Hematopoietic multipotent progenitor cell treated with erythropoietin and hydrocortisone succinate and interleukin-3 and kit ligand, for 4 days (in vitro differentiated cells): Measurements from ENCODE around the gene BICDL1.

Experiments used
- DNase-seq: peaks from one replicate; pipeline ENCODE4 v3.0.0-alpha.2; 2015

BICDL1 gene

DNA sequence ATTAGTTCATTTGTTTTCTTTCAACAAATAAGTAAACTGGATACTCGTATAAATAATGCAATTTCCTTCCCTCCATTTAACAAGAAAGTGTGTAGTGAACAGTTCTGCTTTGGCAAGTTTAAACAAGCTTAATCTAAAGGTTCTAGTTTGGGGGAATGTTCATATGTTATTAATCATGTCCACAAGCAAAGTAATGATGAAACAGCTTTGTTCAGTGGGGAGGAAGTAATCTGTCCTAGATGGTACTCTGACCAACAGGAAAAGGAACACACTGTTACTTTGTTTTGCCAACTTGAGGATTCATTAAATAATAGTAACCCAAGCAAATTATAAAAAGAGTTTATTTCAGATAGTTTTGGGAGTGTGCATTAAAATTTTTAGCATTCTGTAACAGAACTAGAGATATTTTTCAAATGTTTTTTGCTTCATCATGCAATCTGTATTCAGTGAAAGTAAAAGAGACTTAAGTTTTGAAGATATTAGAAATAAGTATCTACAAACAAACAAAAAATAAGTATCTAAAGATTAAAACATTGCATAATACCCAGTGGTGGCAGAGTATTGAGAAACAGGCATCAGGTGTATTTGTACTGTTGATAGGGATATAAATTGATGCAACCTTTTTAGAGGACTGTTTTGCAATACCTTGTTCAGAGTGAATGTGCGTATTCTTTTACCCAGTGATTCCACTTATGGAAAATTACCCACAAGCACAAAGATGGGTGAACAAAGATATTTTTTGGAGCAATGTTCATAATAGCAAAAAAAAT is 66.4 kb downstream of the BICDL1 start:
- peak; percentile 5 for DNase-seq

DNA sequence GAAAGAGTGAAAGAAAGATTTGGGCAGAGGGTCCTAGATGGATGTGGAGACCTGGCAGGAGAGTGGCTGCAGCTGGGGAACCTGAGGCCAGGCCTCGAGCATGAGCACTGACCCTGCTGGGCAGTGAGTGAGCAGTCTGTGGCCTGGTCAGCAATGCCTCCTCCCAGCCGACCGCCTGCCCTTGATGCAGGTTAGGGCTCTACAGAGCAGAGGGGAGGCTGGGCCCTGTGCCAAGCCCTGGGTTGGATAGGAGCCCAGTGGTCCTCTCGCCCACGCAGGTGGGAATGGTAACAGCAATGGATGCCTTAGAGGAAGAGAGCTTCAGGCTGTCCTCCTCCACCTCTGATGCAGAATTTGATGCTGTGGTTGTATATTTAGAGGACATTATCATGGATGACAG is 67.7 kb downstream of the BICDL1 start:
- no peak for DNase-seq

DNA sequence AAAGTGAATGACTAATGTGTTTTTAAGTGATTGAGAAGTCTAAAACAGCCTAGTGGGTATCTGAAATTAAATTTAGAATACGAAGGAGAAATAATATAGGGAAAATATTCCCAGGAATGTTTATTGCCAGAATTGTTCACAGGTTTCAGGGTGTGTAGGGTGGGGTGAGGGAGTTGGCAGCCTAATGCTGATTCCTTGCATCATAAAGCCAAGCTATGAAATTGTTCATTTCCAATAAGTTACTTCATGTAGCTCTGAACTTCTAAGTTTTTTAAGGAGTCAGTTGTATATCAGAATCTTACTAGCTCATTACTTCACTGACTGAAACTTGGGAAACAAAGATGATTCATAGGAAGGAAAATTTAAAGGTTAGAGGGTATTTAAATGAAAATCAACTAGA is 71.2 kb downstream of the BICDL1 start:
- DNase-seq: no peak

DNA sequence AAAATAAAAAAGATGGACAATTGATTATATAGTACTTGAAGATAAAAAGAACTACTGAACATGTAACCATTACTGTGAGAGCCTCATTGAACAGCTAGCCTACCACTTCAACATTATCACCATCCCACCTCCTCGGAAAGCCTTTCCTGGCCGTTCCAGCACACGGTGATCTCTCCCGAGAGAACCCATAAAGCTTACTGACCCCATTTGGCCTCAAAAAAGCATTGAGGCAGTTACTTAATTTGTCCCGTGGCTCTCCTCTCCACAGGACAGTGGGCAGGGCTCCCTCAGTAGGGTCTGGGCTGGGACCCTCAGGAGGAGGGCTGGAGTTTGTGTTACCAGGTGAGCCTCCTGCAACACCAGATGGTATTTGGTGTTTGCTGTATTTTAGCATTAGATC is 71.7 kb downstream of the BICDL1 start:
- DNase-seq: no peak

DNA sequence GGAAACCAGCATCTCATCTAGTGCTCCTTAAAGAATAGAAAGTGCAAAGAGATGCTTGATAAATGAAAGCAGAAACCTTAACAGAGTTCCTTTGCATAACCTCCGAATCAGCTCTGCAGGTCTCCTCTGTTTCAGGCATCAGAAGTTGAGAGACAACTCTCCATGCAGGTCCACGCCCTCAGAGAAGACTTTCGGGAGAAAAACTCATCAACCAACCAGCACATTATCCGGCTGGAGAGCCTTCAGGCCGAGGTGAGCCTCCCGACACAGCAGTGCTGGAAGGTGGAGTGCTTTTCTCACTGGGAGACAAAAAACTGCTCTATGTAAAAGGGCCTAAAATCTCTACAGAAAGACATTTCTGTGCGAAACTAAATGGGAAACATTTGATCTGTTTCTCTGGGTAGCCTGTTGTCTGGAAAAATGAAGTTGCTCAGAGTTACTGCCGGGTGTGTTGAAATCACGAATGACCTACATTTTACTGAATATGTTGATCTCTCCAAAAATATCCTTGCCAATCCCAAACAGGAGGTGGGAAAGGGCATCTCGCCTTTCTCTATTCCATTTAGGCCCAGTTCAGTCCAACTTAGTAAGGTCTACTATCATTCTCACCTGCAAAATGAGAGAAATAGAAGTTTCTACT is 72.7 kb downstream of the BICDL1 start:
- no peak for DNase-seq

DNA sequence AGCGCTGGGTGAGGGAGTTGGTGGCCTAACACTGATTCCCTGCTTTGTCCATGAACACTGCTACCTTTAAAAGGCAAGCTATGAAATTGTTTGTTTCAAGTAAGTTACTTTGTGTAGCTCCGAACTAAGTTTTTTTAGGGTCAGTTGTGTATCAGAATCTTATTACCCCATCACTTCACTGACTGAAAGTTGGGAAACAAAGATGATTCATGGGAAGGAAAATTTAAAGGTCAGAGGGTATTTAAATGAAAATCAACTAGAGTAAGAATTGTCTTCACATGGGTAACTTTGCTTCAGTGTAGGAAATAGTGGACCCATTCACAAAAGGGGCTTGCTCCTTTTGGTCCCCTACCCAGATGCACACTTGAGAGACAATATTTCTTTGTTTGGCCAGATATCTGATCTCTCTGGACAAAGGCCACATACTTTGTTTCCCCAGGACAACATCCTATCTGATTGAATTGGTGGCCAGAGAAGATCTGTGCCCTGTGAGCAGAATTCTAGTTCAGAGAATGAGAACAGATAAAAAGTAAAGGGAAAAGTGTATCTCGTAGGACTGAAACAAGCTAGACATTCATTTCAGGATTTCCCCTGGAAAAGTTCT is 74.0 kb downstream of the BICDL1 start:
- DNase-seq: no peak

DNA sequence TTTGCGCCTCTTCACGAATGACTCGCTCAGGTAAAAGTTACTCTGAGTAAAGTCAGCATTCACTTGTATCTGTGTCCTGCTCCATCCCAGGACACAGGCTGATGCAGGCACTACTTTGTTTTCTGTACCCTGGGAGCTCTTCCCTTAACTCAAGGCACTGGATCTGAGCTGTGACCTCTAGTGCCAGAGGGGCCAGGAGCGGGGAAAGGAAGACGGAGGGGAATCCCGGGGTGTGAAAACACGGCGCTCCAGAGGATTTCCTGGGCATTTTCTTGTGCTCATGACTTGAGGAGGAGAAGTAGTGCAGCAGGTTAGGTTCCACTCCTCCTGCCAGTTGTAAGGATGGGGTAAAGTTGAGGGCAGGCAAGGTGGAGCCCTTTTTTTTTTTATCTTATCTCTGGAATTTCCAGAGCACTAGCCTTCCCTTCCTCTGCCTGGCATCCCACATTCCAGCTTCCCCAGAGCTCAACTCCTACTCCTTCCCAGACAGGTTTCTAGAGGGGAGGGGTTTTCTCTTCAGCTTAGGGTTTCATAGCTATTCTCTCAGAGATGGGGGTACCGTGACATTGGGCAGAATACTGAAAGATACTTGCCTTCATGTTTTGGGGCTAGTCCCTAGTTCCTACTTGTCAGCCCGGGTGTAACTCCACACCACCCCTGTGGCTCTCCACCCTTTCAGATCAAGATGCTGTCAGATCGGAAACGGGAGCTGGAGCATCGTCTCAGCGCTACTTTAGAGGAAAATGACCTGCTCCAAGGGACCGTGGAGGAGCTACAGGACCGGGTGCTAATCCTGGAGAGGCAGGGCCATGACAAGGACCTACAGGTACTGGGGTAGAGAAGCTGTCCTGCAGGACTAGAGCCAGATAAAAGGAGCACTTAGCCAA is 75.3 kb downstream of the BICDL1 start:
- DNase-seq: no peak

DNA sequence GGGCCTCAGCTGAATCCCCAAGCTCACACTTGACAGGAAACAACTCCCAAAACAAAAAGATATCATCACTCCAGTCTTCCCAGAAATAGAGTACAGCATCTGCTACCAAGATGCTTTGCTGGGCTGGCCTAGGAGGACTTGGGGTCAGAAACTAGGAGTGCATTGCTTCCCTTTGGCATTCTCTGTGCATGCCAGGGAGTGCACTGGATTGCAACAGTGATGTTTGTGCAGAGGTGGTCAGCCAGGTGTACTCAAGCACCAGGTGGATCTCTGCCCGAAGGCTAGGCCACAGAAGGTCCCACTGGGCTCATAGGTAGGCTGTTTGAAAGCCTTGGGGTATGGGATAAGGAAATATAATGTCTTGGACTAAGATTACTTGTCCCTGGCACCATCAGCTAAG is 76.4 kb downstream of the BICDL1 start:
- no peak for DNase-seq

DNA sequence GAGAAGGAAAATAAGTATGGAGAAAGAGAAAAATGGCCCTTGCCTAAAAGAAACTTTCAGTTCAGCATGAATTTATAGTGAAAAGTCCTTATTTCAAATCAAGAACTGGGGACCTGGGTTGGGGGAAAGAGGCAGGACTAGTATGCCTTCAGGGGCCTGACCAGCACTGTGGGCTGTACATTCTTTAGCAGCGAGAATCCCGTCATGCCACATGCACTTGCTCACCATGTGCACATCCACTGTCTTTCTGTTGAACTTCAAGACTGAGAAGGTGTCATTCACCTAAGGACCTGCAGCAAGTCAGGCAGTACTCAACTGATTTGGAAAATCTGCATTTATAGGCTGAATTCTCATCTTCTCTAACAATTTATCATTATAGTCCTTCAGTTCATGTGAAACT is 77.3 kb downstream of the BICDL1 start:
- DNase-seq: no peak

DNA sequence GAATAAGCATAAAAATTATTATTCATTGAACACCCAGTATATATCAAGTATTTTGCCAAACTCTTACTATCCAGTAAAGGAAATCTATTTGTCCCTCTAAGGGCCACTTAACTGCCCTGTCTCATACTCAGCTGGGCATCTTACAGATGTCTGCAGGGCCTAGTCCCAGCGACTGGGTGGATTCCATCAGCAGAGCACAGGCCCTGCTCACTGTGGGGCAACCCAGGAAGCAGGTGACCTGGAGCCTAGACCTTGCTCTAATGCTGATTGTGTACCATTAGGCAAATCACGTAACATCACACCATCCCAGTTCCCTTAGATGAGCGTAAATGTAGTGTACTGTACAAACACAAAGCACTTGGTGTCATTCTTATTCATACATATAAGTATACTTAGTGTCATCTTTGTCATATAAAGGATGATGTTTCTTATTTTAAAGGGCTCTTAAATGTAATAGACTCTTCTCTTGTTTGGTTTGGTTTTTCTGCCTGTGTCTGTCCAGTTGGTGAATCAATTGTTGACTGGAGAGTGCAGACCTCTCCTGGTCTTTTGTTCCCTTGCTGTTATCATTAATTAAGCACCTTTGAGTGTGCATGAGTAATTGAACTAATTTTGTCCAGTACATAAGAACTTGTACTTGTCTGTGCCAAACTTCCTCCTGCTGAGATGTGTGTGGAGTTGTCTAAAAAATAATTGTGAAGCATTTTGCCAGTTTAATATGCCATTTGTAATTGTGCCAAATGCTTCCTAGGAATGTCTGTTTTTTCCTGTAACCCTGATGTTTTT is 78.2 kb downstream of the BICDL1 start:
- DNase-seq: no peak

DNA sequence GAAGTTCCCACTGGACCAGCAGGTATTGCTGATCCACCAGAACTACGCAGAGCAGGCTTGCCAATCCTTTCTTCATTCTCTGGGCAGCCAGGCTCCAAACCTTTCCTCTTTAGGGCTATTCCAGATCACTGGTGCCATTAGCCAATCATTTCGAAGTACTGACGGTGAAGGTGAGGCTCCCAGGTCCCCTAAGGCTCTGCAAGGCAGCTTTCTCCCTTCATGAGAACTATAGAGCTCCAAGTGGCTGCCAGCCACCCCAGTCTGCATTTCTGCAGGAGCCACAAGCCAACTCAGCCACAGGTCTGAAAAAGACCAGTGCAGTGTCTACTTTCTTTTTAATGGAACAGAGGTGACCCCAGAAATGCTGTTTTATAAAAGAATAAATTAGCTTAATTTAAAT is 78.9 kb downstream of the BICDL1 start:
- DNase-seq: no peak

DNA sequence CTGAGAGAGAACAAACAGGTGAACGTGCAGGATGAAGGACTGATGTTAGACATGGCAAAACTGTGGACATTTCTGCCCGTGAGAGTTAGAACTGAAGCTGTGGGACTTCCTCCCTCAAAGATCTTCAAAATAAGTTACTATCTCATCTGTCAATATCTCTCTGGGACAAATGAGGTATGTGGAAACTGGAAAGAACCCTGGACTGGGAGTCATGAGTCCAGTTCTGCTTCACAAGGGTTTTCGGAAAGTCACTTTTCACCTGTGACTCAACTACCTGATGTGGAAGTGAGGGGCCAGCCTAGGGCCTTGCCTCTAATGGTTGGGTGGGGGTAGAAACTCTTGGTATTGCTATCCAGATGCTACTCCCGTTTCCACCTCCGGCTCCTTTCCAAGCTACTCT is 80.2 kb downstream of the BICDL1 start:
- no peak for DNase-seq

DNA sequence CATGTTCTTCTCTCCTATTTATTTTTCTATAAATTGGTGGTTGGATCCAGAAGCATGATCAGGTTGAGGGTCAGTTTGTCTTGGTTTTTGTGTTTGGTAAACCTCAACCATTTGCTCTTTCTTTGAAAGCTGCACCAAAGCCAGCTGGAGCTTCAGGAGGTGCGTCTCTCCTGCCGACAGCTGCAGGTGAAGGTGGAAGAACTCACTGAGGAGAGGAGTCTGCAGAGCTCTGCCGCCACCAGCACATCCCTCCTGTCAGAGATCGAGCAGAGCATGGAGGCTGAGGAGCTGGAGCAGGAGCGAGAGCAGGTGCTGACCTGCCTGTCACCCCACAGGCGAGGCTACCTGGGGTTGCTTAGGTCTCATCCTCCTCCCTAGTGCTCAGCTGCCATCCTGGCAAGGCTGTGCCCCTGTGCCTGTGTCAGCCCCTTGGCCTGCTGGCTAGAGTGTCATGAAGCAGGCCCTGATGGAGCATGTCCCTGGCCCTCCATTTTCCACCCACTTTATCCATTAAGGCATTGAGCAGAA is 82.5 kb downstream of the BICDL1 start:
- no peak for DNase-seq

DNA sequence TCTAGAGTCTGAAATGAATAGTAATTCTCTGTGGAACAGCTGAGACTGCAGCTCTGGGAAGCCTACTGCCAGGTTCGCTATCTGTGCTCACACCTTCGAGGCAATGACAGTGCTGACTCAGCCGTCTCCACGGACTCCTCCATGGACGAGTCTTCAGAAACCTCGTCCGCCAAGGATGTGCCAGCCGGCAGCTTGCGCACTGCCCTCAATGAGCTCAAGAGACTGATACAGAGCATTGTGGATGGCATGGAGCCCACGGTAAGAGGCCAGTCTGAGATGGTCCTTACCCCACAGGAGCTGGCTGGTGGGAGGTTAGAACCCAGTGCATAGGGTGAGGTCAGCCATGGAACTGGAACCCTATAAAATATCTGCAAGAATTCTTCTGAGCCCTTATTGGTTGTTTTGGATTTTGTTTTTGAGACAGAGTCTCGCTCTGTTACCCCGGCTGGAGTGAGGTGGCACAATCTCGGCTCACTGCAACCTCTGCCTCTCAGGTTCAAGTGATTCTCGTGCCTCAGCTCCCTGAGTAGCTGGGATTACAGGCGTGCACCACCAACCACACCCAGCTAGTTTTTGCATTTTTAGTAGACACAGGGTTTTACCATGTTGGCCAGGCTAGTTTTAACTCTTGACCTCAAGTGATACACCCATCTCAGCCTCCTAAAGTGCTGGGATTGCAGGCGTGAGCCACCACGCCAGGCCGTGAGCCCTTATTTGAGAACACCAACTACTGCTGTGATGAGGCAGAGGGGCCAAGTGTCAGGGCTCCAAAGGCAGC is 83.6 kb downstream of the BICDL1 start:
- no peak for DNase-seq

DNA sequence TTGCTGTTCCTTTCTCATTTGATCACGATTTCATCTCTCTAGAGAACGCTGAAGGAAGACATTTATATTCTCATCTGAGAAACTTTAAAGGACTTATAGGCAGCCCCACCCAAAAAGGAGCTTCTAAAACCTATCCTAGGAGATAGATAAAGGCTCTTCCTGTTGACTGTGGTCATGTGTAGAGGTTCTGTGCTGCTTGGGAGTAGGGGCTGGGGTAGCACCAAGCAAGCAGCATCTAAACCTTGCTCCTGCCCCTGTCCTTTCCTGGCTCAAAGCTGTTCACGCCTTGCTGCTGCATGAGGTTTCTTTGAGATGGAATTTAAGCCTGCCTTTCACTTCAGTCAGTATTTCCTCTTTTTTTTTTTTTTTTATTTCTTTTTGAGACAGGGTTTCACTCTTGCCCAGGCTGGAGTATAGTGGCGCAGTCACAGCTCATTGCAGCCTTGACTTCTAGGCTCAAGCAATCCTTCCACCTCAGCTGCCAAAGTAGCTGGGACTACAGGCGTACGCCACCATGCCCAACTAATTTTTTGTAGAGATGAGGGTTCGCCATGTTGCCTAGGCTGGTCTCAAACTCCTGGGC is 86.1 kb downstream of the BICDL1 start:
- peak; percentile 20 for DNase-seq

DNA sequence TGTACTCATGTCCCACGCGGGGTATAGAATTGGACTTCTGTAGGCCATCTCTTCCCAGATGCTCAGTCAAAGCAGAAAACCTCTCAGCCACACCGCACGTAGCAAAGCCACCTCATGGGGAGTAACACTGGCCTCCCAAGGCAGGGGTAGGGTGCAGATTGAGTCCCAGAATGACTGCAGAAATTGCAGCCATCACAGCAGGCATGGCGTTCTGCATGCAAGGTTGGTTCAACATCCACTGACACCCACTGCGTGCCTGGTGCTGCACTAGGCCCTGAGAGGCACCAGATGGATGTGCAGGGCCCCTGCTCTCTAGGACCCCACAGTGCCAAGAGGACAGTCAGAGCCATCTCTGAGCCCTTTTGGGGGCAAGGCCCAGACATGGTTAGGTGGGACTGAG is 87.6 kb downstream of the BICDL1 start:
- no peak for DNase-seq

DNA sequence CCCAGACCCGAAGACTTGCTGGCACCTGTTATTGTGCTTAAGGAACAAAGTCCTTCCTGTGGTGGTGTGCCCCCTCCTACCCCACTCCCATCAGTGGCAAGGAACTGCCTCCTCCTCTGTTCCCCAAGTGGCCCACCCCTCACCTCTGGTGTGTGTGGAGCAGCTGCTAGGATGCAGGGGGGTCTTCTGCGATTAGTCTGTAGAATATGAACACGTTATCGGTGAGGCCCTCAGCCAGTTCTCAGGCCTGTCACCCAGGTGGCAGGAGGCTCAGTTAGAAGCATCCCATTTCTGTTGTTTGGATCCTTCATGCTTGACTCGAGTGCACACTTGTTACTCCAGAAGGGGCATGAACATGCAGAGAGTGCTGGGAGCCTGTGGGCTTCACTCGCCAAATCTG is 88.2 kb downstream of the BICDL1 start:
- DNase-seq: no peak

DNA sequence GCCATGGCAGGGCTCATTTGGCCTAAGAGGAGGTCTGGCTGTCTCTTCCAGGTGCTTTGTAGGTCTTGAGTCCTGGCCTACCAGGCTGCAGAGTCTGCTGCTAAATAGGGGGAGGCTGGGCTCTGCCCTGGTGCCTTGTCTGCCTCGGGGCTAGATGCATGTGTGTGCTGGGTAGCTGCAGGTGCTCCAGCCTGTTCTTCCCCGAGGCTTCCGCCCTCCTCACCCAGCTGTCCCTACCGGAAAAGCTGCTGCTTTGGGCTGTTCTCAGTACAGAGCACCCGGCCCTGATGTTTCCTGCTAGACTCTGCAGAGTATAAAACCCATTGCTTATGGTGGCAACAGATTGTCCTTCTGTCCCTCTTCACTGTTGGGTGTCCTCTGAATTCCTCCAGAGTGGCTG is 89.8 kb downstream of the BICDL1 start:
- no peak for DNase-seq

DNA sequence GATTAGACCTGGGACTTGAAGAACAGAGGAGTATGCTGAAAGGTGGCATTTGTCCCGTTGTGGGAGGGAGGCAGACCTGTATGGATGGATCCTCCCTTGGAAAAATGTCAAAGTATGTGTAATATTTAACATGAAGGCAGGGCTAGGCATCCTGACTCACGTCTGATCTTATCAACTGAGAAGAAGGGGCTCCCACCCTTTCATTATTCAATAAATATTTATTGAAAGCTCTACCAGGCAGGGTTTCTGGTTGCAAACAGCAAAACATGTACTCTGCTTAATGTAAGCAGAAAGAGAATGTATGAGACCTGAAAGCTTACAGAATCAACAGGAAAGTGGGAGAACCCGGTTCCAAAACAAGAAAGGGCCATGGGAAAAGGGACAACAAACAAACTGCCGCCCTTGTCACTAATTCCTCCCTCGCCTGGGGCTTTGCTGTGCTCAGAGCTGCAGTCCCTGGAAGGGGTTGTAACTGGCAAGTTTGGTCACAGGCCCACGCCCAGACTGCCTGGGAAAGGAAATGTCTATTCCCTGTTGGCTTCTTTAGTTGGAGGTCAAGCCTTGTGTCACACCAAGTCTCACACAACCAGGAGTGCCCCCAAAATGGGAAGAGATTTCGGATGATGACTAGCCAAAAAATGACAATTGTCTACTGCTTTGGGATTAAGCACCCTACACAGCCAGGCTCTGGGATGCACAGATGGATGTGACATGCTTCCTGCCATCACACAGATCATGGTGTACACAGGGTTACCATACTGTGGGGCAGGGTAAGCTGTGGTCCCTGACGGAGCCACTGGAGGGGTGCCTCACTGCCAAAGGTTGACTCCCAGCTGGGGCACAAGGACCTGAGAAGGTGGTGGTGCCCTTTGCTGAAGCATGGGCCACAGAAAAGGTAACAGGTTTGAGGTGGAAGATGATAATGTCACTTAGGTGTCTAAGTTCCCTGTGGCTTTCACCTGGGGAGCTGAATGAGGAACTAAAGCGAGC is 90.7 kb downstream of the BICDL1 start:
- no peak for DNase-seq

DNA sequence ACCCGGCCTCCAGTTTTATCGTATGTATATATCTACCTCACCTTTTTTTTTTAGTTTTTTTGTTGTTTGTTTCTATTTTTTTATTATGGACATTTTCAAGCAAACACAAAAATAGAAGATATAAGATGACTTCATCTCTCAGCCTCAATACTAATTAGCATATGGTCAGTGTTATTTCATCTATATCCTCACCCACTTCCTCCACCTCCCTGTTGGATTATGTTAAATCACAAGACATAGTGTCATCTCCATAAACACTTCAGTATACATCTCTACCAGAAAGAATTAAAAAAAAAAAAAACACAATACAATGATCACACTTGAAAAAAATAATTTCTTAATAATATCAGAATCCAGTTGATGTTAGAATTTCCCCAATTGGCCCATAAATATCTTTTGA is 92.6 kb downstream of the BICDL1 start:
- no peak for DNase-seq
